Common myeloid progenitor, CD34-positive (primary cell): Measurements from ENCODE around the gene GSDME.

ENCODE experiments used
- CTCF ChIA-PET: fragments of 350-600 bp; sonication (Branson Sonifier 250); formaldehyde crosslinking; loops from one replicate; lab custom pipeline; 2021; ENCODE audit warnings: antibody characterized with exemption; lab: Charles Lee
- POLR2A ChIA-PET: fragments of 350-600 bp; sonication (Branson Sonifier 250); formaldehyde crosslinking; loops from one replicate; lab custom pipeline; 2021; ENCODE audit warnings: antibody characterized with exemption; lab: Charles Lee
- DNase-seq, 3 donors: peaks; one replicate each; pipeline versions ENCODE4 v3.0.0 to v3.0.0-alpha.2; 2013
- H3K27ac ChIP-seq, 2 experiments: 1 replicate in 1 of 2; 2 replicates in 1 of 2; pipeline ENCODE4 v1.7.0; 2013; ENCODE audit warnings: inconsistent platforms in 2 of 2, low read length in 2 of 2, mild to moderate bottlenecking in 2 of 2, low read depth in 1 of 2, moderate library complexity in 1 of 2; ENCODE audit not compliant: severe bottlenecking in 2 of 2, insufficient read depth in 1 of 2, poor library complexity in 1 of 2
- H3K27me3 ChIP-seq, 5 experiments: replicated peaks in 2 of 5; 1 replicate in 3 of 5; 2 replicates in 2 of 5; pipeline versions ENCODE4 v1.6.1 to v1.7.0; 2013; ENCODE audit warnings: low read length in 4 of 5, mild to moderate bottlenecking in 2 of 5, moderate library complexity in 2 of 5, inconsistent platforms in 1 of 5; ENCODE audit not compliant: insufficient read depth in 5 of 5, control insufficient read depth in 4 of 5
- H3K36me3 ChIP-seq, 4 experiments: 1 replicate in 2 of 4; 2 replicates in 2 of 4; pipeline versions ENCODE4 v1.6.1 to v1.7.0; 2013; ENCODE audit warnings: low read length in 3 of 4, control low read depth in 1 of 4, mild to moderate bottlenecking in 1 of 4; ENCODE audit not compliant: control insufficient read depth in 4 of 4, insufficient read depth in 4 of 4
- H3K4me1 ChIP-seq, 4 experiments: 1 replicate in 3 of 4; 2 replicates in 1 of 4; pipeline versions ENCODE4 v1.6.1 to v1.7.1; 2013; ENCODE audit warnings: low read length in 3 of 4, mild to moderate bottlenecking in 3 of 4, control low read depth in 1 of 4, inconsistent platforms in 1 of 4, moderate library complexity in 1 of 4; ENCODE audit not compliant: control insufficient read depth in 4 of 4, insufficient read depth in 4 of 4; ENCODE audit errors: control extremely low read depth in 1 of 4
- H3K4me3 ChIP-seq, 7 experiments: 1 replicate in 4 of 7; 2 replicates in 3 of 7; pipeline versions ENCODE4 v1.5.1 to v1.7.0; 2013; ENCODE audit warnings: mild to moderate bottlenecking in 7 of 7, low read length in 6 of 7, moderate library complexity in 6 of 7, inconsistent platforms in 2 of 7, low read depth in 2 of 7, control low read depth in 1 of 7; ENCODE audit not compliant: insufficient read depth in 4 of 7, control insufficient read depth in 1 of 7; ENCODE audit errors: extremely low read depth in 1 of 7
- H3K9me3 ChIP-seq, 5 experiments: 1 replicate in 4 of 5; 2 replicates in 1 of 5; pipeline versions ENCODE4 v1.6.1 to v1.7.1; 2013; ENCODE audit warnings: low read length in 4 of 5, mild to moderate bottlenecking in 2 of 5, inconsistent platforms in 1 of 5, low read depth in 1 of 5, moderate library complexity in 1 of 5; ENCODE audit not compliant: control insufficient read depth in 4 of 5, insufficient read depth in 2 of 5; ENCODE audit errors: control extremely low read depth in 1 of 5
- WGBS: methylation state at CpG from one replicate; pipeline ENCODE4 v1.1.5; 2013; ENCODE audit not compliant: insufficient coverage; 5-methylcytosine and 5-hydroxymethylcytosine counted together

Gene GSDME

DNA sequence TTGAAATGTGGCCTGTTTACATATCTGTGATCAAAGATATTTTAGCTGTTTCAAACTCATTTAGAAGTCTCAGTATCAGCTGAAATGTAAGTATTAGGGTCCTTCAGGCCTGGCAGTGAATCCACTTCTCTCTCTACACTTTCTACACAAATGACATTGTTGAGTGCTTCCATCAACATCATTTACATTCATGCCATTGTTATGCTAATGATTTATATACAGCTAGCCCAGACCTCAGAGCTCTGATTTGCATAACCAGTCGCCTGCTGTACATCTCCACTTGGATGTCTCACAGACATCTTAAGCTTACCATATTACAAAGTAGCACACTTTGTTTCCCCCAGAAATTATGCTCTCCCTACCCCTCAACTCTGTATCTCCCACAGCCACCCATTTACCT, 71.6 kb downstream of the GSDME start:
- no peaks in the 10 kb centered on the region for H3K9me3 ChIP-seq
- peaks cover 2 to 12% (median 5%) of the 10 kb centered on the region in 4 experiments for H3K36me3 ChIP-seq
- H3K4me1 ChIP-seq, result peaks cover 0 to 4% (median 0%) of the 10 kb centered on the region in 4 experiments
- H3K4me3 ChIP-seq, result no peak overlapping the region
- 90% methylated on average over 1 of the region's 1 CpG for whole genome bisulfite sequencing
- DNase-seq, result no peak
- H3K27me3 ChIP-seq, result no peaks in the 10 kb centered on the region
- ChIA-PET CTCF (interaction anchor here (0.9 to 1.0 kb wide), 2 partner anchors 19 to 30 kb away, joined by 4 to 6 read pairs; no protein-coding TSS in a partner anchor), POLR2A (no interaction called here)
- no peak overlapping the region for H3K27ac ChIP-seq

DNA sequence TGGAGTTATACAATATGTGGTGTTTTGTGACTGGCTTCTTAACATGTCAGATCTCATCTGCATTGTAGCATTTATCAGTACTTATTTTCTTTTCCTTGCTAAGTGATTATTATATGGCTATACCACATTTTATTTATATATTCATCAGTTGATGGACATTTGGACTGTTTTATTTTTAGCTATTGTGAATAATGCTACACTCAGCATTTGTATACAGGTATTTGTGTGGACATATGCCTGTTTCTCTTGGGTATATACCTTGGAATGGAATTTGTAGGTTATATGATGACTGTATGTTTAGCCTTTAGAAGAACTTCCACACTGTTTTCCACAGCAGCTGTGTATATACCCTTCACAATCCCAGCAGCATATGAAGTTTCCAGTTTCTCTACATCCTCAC, 86.5 kb downstream of the GSDME start:
- Histone ChIP-seq H3K4me3 (no peak overlapping the region), H3K9me3 (no peaks in the 10 kb centered on the region), H3K27ac (no peak overlapping the region), H3K36me3 (peaks cover 0 to 6% (median under 1%) of the 10 kb centered on the region in 4 experiments), H3K4me1 (peaks cover 0 to 8% (median 2%) of the 10 kb centered on the region in 4 experiments), H3K27me3 (no peaks in the 10 kb centered on the region)
- POLR2A ChIA-PET, result no interaction called here
- DNase-seq, result no peak
- CTCF ChIA-PET, result interaction anchor here (1.0 to 1.2 kb wide), 3 partner anchors 12 to 424 kb away, joined by 3 to 4 read pairs (median 4); no protein-coding TSS in a partner anchor

DNA sequence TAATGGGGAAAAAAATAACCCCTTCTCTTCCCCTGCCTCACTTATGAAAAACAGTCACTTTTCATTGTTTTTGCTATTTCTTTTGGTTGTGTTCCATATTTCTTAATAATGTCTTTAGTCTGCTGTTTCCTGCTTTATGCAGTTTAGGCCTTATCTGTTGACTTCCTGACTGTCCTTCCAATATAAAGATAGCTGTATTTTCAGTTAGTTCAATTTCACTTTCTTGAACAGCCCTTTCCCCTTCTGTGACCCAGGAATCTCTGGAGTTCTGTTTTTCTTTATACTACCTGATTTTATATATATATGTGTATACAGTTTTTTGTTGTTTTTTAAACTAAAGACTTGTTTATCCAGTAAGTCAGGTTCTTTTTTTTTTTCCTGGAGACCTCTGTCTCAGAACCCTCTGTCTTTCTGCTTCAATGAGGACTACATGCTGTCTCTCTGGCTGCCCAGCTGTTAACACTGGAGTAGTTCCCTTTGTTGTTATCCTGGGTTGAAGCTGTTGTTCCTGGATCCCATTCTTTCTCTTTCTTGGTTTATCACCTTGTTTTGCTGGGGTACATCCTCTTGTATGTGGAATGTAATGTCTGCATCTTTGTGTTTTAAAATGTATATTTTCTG, 87.2 kb downstream of the GSDME start:
- Histone ChIP-seq H3K27me3 (no peaks in the 10 kb centered on the region), H3K27ac (peak overlapping the region in 1 of 2 experiments; percentile 60), H3K4me1 (peaks cover 0 to 8% (median 2%) of the 10 kb centered on the region in 4 experiments), H3K4me3 (no peak overlapping the region), H3K9me3 (no peaks in the 10 kb centered on the region), H3K36me3 (peaks cover 0 to 9% (median under 1%) of the 10 kb centered on the region in 4 experiments)
- ChIA-PET POLR2A (no interaction called here), CTCF (interaction anchor here (1.0 to 1.2 kb wide), 3 partner anchors 11 to 424 kb away, joined by 3 to 4 read pairs (median 4); no protein-coding TSS in a partner anchor)
- no peak for DNase-seq

DNA sequence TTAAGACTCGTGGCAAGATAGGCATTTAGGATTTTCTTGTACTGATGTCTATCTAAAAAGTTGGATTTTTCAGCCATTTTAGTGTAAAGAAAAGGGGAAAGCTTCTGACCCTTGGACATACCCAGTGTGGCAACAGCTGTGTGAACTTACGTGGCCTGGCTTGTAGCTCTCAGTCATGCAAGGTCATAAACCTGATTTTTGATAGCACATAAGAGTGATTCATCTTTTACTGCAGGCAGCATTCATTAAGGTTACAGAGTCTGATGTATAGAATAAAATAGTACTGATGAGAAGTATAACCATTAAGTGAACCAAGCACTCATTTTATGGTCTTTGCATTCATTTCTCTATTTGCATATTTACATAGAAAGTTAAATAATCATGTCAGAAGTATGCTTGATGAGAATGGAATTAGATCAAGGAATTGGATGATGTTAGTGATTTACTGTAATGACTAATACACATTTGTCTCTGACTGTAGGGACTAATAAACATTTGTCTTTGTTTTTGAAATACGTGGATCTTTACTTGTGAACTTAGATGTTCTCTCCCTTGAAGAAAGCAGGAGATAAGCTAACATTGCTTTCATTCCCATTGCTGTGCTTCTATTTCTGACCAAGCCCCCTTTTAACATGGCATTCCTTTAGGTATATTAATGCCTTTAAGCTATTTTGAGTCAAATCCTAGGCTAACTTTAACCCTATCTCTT, 88.2 kb downstream of the GSDME start:
- Histone ChIP-seq H3K4me1 (peaks cover 0 to 8% (median 2%) of the 10 kb centered on the region in 4 experiments), H3K27me3 (no peaks in the 10 kb centered on the region), H3K9me3 (no peaks in the 10 kb centered on the region), H3K4me3 (no peak overlapping the region), H3K27ac (peak overlapping the region in 1 of 2 experiments; percentile 60), H3K36me3 (peaks cover 0 to 9% (median 0%) of the 10 kb centered on the region in 4 experiments)
- WGBS, result 93% methylated on average over 2 of the region's 3 CpGs
- ChIA-PET CTCF (interaction anchor here (0.6 to 1.6 kb wide), 5 partner anchors 76 to 806 kb away, joined by 3 to 4 read pairs (median 3); no protein-coding TSS in a partner anchor), POLR2A (no interaction called here)
- no peak for DNase-seq

DNA sequence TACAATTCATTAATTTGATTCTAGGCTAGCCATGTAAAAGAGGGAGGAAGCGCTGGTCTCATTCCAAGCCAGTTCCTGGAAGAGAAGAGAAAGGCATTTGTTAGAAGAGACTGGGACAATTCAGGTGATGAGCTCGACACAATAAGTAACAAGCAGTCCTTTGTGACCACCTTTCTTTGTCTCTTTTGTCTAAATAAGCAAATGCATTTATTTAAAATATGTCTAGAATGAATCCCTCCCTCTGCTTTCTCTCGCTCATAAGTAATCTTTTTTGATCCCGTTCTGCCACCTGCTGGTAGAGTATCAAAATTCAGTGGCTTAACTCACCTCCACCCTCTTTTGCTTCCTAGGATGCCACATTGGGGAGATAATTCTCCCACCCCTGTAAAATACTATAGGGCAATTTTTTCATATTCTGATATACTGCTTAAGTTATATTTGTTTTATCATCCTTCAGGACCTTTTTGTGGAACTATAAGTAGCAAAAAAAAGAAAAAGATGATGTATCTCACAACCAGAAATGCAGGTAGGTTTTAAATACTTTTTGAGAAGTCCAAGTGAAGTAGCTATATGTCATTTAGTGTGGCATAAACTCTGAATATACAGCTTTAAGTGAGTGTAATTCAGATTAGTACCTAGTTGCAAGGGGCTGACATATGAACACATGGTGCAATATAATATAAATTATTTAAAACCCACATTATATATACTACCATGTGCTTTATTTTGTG, 91.5 kb downstream of the GSDME start:
- Histone ChIP-seq H3K36me3 (peaks cover 0 to 9% (median 0%) of the 10 kb centered on the region in 4 experiments), H3K27ac (no peak overlapping the region), H3K4me1 (peaks cover 0 to 8% (median 2%) of the 10 kb centered on the region in 4 experiments), H3K9me3 (no peaks in the 10 kb centered on the region), H3K27me3 (no peaks in the 10 kb centered on the region), H3K4me3 (no peak overlapping the region)
- ChIA-PET CTCF (interaction anchor here (0.7 to 3.5 kb wide), 18 partner anchors 9 to 802 kb away, joined by 3 to 24 read pairs (median 4); no protein-coding TSS in a partner anchor), POLR2A (interaction anchor here (0.8 kb wide), 1 partner anchor 59 kb away, joined by 3 read pairs; no protein-coding TSS in a partner anchor)
- peak; percentile 60 to 76 (median 67) for DNase-seq
- 50% methylated on average over 2 of the region's 4 CpGs for WGBS

DNA sequence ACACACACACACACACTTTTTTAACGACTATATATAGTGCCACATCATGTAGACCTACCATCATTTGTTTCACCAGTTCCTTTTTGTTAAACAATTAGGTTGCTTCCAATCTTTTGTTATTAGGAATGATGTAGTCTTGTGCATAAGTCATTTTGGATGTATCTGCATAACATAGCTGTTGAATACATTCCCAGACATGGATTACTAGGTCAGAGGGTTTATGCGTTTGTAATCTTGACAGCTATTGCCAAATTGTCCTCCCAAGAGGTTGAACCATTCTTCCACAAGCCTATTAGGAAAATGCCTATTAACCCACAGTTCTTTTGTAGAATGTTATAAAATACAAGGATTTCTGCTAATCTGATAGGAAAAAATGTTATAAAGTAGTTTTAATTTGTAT, 96.7 kb downstream of the GSDME start:
- CTCF ChIA-PET, result no interaction called here
- POLR2A ChIA-PET, result no interaction called here
- H3K36me3 ChIP-seq, result peaks cover 0 to 7% (median 1%) of the 10 kb centered on the region in 4 experiments
- DNase-seq, result no peak
- H3K9me3 ChIP-seq, result no peaks in the 10 kb centered on the region
- no peak overlapping the region for H3K27ac ChIP-seq
- H3K27me3 ChIP-seq, result no peaks in the 10 kb centered on the region
- no peak overlapping the region for H3K4me3 ChIP-seq
- 100% methylated on average over 1 of the region's 2 CpGs for WGBS
- H3K4me1 ChIP-seq, result no peaks in the 10 kb centered on the region
